GM21737 (cell line): ENCODE measurements around the gene SMOC2.

Experiments
- ATAC-seq: cut with Tn5 transposase; IDR thresholded peaks from one replicate; pipeline ENCODE4 v1.9.1; 2021; ENCODE audit warnings: mild to moderate bottlenecking, moderate library complexity; ENCODE audit not compliant: unreplicated experiment

SMOC2 gene

DNA sequence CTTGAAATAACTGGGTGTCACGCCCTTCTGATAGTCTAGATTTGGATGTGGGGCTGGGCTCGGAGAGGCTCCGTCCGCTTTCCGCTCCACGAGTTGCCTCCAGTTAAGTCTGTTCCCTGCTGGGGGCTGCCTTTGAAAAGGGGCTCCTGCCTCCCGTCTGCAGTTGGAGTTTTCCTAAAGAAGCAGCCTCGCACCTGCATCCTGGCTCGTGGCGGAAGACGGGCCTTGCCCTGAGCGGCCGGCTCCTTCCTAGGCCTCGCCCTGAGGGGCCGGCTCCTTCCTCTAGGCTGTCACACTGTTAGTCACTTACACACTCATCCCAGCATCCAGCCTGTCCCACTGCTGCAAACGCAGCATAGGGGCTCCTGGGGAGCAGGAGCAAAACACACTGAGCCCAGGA lies 74.4 kb downstream of the SMOC2 start:
- no peak for ATAC-seq

GRCh38 chr6:168516944-168517741 lies 76.2 kb downstream of the SMOC2 start:
- no peak for ATAC-seq

GRCh38 chr6:168517742-168518347 lies 76.9 kb downstream of the SMOC2 start:
- no peak for ATAC-seq

DNA sequence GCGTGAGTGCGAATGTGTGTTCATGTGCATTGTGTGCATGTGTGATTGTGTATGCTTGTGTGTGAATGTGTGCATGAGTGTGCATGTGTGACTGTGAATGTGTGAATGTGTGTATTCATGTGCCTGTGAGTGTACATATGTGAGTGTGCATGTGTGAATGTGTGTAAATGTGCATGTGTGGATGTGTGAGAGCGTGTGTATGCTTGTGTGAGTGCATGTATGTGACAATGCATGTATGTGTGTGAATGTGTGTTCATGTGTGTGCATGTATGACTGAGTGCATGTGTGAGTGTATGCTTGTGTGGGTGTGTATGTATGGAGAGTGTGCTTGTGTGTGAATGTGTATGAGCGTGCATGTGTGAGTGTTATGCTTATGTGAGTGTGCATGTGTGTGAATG lies 77.4 kb downstream of the SMOC2 start:
- no peak for ATAC-seq

DNA sequence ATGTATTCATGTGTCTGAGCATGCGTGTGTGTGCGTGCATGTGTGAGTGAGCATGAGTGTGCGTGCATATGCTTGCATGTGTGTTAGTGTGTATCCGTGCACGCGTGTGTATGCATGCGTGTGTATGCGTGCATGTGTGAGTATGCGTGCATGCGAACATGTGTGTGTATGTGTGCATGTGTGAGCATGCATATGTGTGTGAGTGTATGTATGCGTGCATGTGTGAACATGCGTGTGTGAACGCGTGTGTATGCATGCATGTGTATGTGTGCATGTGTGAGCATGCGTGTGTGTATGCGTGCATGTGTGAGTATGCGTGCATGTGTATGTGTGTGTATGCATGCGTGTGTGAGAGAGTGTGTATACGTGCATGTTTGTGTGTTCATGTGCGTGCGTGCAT lies 77.9 kb downstream of the SMOC2 start:
- no peak for ATAC-seq

- ATAC-seq: no peak
These were observed 79.2 kb downstream of the SMOC2 start for GRCh38 chr6:168520233-168520632.

- ATAC-seq: no peak
These were observed 83.6 kb downstream of the SMOC2 start for GRCh38 chr6:168524571-168525001.

DNA sequence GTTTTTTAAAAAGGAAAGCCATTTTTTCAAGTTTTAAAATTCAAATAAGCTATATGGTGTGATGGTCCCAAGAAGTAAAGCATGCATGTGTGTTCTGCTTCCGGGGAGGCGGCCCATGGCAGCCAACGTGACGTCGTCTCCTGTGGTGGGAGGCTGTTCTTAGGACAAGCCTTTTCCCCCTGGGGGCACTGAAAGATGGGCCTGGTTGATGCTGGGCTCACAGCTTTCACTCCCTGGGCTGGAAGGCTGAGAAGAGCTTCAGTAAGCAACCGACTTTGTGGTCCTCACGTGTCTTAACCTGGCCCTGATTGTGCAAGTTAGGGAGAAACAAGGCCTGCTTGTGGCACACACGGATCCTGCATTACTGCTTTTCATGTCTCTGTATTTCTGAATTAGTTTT lies 84.1 kb downstream of the SMOC2 start:
- ATAC-seq: no peak

- no peak for ATAC-seq
These were observed 85.1 kb downstream of the SMOC2 start for GRCh38 chr6:168525926-168526630.

DNA sequence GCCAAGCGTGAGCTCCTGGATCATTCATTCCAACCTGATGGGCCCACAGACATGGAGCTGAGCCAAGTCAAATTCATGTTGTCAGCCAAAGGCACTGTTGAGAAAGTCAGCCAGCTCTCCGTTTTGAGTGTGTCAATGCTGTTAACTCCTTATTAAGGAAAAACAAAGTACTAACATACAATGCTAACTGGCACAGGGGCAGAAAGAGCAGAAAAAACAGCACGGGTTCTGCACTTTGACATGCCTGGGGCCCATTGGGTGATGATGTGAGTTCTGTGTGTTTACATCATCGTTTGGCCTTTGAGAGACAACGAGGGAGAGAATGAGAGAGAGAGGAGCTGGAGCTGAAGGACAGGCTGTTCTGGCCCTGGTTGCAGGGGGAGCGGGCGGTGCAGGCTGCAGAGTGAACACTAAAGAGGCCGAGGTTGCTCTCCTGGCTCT lies 85.9 kb downstream of the SMOC2 start:
- no peak for ATAC-seq

DNA sequence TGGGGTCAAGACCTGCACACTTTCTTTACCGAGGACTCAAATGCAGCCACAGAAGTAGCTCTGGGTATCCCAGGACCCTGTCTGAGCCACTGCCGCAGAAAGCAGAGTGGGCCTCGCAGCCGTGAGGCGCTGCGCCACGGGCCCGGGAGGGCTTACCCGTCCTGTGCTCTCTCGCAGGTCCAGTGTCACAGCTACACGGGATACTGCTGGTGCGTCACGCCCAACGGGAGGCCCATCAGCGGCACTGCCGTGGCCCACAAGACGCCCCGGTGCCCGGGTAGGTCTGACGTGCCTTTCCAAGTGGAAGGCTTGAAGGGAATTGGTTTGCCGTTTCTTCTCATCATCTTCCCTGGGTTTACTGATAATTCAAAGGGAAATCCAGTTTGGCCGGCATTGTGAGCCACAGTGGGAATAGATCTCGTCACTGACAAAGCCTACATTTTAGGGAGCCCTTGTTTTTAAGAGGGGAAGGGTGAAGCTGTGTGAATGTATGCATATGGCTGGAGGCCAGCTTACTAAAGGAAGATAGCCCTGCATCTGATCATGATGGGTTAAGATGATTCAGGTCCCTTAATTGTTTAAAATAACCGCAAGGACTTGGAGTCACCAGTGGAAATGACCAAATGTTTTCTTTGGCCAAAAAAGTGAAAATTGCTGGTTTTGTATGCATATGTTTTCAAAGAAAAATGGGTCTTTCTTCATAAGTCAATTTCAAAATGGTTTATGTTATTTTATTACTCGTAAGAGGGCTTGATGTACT lies 86.6 kb downstream of the SMOC2 start:
- ATAC-seq: no peak

GRCh38 chr6:168528474-168529095 lies 87.6 kb downstream of the SMOC2 start:
- no peak for ATAC-seq

GRCh38 chr6:168529214-168529613 lies 88.2 kb downstream of the SMOC2 start:
- no peak for ATAC-seq

- ATAC-seq: no peak
These were observed 89.7 kb downstream of the SMOC2 start for GRCh38 chr6:168530653-168531071.

- no peak for ATAC-seq
These were observed 91.1 kb downstream of the SMOC2 start for GRCh38 chr6:168532070-168532469.

DNA sequence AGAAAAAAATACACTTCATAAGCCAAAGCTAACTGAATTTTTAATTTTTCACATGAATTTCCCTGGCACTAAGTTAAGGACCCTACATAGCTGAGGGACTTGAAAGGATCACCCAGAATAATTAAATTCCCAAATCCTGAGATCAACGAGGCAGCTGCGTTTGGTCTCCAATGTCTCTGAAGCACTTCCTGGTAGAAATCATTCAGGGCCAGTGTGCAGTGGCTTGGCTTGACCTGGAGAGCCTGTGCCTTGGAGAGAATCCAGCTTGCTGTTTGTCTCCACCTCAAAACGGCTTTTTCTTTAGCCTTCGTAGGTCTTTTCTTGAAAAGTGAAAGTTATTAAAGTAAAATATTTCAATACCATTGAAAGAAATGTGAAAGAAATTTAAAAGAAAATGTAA lies 92.4 kb downstream of the SMOC2 start:
- no peak for ATAC-seq

DNA sequence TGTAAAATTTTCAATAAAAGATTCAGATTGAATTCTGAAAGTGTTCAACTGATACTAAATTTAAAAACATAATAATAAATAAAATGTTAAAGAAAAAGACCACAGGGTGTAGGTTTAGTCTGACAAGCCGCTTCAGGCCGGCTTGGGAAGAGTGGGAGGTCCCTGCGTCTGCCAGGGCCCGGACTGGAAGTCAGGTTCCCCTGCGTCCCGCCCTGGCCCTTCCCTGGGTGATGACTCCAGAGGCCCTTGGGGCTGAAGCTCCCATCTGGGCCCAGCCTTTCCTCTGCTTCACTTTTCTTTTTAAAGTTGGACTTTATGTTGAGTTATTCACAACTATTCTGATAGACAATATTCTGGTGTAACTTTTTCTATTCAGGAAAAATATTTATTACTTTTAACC lies 93.3 kb downstream of the SMOC2 start:
- ATAC-seq: no peak

- no peak for ATAC-seq
These were observed 94.7 kb downstream of the SMOC2 start for GRCh38 chr6:168535711-168536110.

GRCh38 chr6:168536196-168536595 lies 95.2 kb downstream of the SMOC2 start:
- ATAC-seq: no peak

DNA sequence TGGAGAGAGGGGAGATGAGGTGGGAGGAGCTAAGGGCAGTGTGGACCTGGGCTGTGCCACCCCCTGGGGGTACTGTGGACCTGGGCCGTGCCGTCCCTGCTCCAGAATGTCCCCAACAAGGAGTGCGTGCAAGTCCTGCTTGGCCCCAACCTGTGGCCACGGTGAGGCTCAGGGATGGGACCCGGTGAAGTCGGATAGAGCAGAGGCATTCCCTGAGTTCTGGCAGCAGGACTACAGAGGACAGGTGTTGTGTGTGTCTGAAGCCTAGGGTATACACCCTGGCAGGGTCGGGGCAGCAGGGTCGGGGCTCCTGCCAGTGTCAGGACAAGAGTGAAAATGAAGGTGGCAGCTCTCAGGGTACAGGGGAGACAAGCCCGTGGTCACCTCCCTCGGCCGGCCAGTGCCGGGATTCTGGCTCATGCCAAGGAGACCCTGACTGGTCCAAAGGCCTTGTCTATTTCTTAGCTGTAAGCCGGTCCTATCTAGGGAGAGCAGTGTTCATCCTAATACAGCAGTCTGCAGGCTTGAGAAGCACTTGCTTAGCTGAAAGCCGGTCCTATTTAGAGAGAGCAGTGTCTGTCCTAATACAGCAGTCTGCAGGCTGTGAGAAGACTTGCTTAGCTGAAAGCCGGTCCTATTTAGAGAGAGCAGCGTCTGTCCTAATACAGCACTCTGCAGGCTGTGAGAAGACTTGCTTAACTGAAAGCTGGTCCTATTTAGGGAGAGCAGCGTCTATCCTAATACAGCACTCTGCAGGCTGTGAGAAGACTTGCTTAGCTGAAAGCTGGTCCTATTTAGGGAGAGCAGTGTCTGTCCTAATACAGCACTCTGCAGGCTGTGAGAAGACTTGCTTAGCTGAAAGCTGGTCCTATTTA lies 95.9 kb downstream of the SMOC2 start:
- ATAC-seq: no peak
